GM12878 (cell line): ENCODE results near the gene HSD3B2. TPM values are rescaled to one million over a fixed set of nuclear protein-coding genes. Genes with fewer than 3 reads are reported as not detected.

Experiments
- ATAC-seq: fragments of 200-7000 bp; cut with Tn5 transposase; 3 replicates; pipeline ENCODE4 v1.9.1; 2020; ENCODE audit warnings: mild to moderate bottlenecking, moderate library complexity
- BruUV-seq: library from RNA; stranded (reverse); fragments of 400-500 nt; replicated peaks from 2 replicates; lab custom pipeline; 2021; lab: Mats Ljungman, UMichigan
- CTCF ChIA-PET: fragments of 300-600 bp; sonication (Branson Sonifier 250); formaldehyde crosslinking; extraction: SDS; loops from one replicate; lab custom pipeline; 2021; ENCODE audit warnings: inconsistent platforms; lab: Yijun Ruan, JAX
- POLR2A ChIA-PET: fragments of 350-600 bp; formaldehyde crosslinking; extraction: SDS; loops from one replicate; lab custom pipeline; 2021; ENCODE audit warnings: inconsistent platforms; lab: Charles Lee
- RAD21 ChIA-PET: fragments of 300-600 bp; sonication (Branson Sonifier 250); formaldehyde crosslinking; loops from one replicate; lab custom pipeline; 2023; ENCODE audit warnings: antibody characterized with exemption; ENCODE audit not compliant: unreplicated experiment; lab: Charles Lee
- SMC1A ChIA-PET: fragments of 300-600 bp; sonication (Branson Sonifier 250); formaldehyde crosslinking; loops from one replicate; lab custom pipeline; 2023; ENCODE audit not compliant: unreplicated experiment, uncharacterized antibody; lab: Charles Lee
- DNase-seq: peaks from one replicate; pipeline ENCODE4 v3.0.0-alpha.2; 2011; ENCODE audit warnings: low read depth, low spot score
- FAIRE-seq: peaks from 3 replicates; lab custom pipeline; 2011; peaks lifted over from hg19 to GRCh38; lab: Jason Lieb, UNC
- H2AFZ ChIP-seq: 2 replicates; pipeline ENCODE4 v1.6.0; 2011; ENCODE audit warnings: low read depth, low read length, control low read depth; ENCODE audit not compliant: control insufficient read depth
- H3K27ac ChIP-seq: 2 replicates; pipeline ENCODE4 v1.5.1; 2011; ENCODE audit warnings: control low read depth; ENCODE audit not compliant: control insufficient read depth, insufficient read depth
- H3K27me3 ChIP-seq, 2 experiments: replicated peaks in 1 of 2; 2 replicates each; pipeline versions ENCODE4 v1.6.0 to v1.6.1; 2011; ENCODE audit warnings: low read length in 1 of 2; ENCODE audit not compliant: control insufficient read depth in 2 of 2, insufficient read depth in 2 of 2
- H3K36me3 ChIP-seq, 2 experiments: 2 replicates each; pipeline ENCODE4 v1.5.1; 2011; ENCODE audit warnings: low read length in 1 of 2; ENCODE audit not compliant: control insufficient read depth in 2 of 2, insufficient read depth in 2 of 2
- H3K4me1 ChIP-seq: 2 replicates; pipeline ENCODE4 v1.6.1; 2011; ENCODE audit warnings: mild to moderate bottlenecking, low read length, moderate library complexity, mixed read lengths; ENCODE audit not compliant: control insufficient read depth, insufficient read depth
- H3K4me2 ChIP-seq: 2 replicates; pipeline ENCODE4 v1.6.0; 2011; ENCODE audit warnings: control low read depth; ENCODE audit not compliant: control insufficient read depth, insufficient read depth
- H3K4me3 ChIP-seq: fragments of 200-600 bp; sonication (generic); 2 replicates; pipeline ENCODE4 v1.5.1; 2016
- H3K79me2 ChIP-seq: 2 replicates; pipeline ENCODE4 v1.6.0; 2011; ENCODE audit warnings: low read length; ENCODE audit not compliant: control insufficient read depth, insufficient read depth
- H3K9ac ChIP-seq: 2 replicates; pipeline ENCODE4 v1.8.0; 2011; ENCODE audit warnings: low read length, control low read depth, mixed read lengths; ENCODE audit not compliant: control insufficient read depth, insufficient read depth
- H3K9me3 ChIP-seq: replicated peaks from 3 replicates; pipeline ENCODE4 v1.5.1; 2011; ENCODE audit warnings: mild to moderate bottlenecking, low read length; ENCODE audit not compliant: control insufficient read depth, insufficient read depth
- H4K20me1 ChIP-seq: 2 replicates; pipeline ENCODE4 v1.6.0; 2011; ENCODE audit not compliant: control insufficient read depth, insufficient read depth
- CHD1 ChIP-seq: IDR thresholded peaks from 2 replicates; pipeline ENCODE4 v1.6.1; 2012; ENCODE audit warnings: low read depth, low read length, improper control_type of control experiment
- IRF4 ChIP-seq: IDR thresholded peaks from 2 replicates; pipeline ENCODE4 v1.6.1; 2011; ENCODE audit warnings: low read depth, low read length
- RAD21 ChIP-seq: IDR thresholded peaks from 2 replicates; pipeline ENCODE4 v1.6.1; 2011; ENCODE audit warnings: mild to moderate bottlenecking, low read depth, low read length, moderate library complexity; ENCODE audit not compliant: insufficient read depth
- SMC3 ChIP-seq: IDR thresholded peaks from 2 replicates; pipeline ENCODE4 v1.6.1; 2011; ENCODE audit warnings: low read length, improper control_type of control experiment, borderline replicate concordance
- ZZZ3 ChIP-seq: IDR thresholded peaks from 2 replicates; pipeline ENCODE4 v1.6.1; 2011; ENCODE audit warnings: low read depth; ENCODE audit not compliant: control insufficient read depth, insufficient read length
- WGBS: methylation state at CpG from one replicate; pipeline ENCODE4 v1.1.6; 2016; ENCODE audit warnings: low lambda C conversion rate; ENCODE audit not compliant: insufficient replicate concordance, insufficient coverage; ENCODE audit errors: missing lambda C conversion rate; 5-methylcytosine and 5-hydroxymethylcytosine counted together
- in situ Hi-C: fragments of 300-500 bp; cut with MboI; formaldehyde crosslinking; loops from 9 replicates; pipeline ENCODE4 v1.14.3; 2018; ENCODE audit warnings: mixed read lengths
- intact Hi-C: fragments of 100-400 bp; cut with micrococcal nuclease; formaldehyde crosslinking; loops from one replicate; pipeline ENCODE4 v1.14.2; 2022; ENCODE audit not compliant: unreplicated experiment
- polyA plus RNA-seq, 11 experiments: library from polyadenylated mRNA; depleted of rRNA in 4 of 11; unstranded in 6 of 11; stranded (reverse) in 5 of 11; fragments of >200 nt; fragmentation: Nextera tagmentation in 4 of 11; fragmentation: Illumina TruSeq in 1 of 11; extraction: Ambion mirVana in 4 of 11; extraction: Trizol in 1 of 11; gene quantifications; 1 replicate in 1 of 11; 2 replicates in 10 of 11; pipeline versions ENCODE4 v1.2.1 to v1.2.3, GENCODE V29; 2011 to 2016; ENCODE audit warnings: inconsistent platforms in 2 of 11, missing spikeins in 2 of 11, low read depth in 1 of 11
- total RNA-seq, 4 experiments: library from RNA; depleted of rRNA in 3 of 4; stranded (reverse); fragments of >200 nt in 3 of 4; fragmentation: Illumina TruSeq in 1 of 4; extraction: Trizol in 1 of 4; gene quantifications; 2 replicates each; pipeline versions ENCODE4 v1.2.1 to v1.2.3, GENCODE V29; 2013 to 2021
- TF ChIP-seq, protein P1 (sequence below), 3 experiments: IDR thresholded peaks in 2 of 3; conservative IDR thresholded peaks in 1 of 3; 2 replicates each; pipeline ENCODE4 v1.5.1; 2011; ENCODE audit warnings: low read depth in 3 of 3, low read length in 3 of 3, mild to moderate bottlenecking in 3 of 3, control low read depth in 2 of 3, moderate library complexity in 2 of 3, inconsistent platforms in 1 of 3, mixed read lengths in 1 of 3; ENCODE audit not compliant: control insufficient read depth in 2 of 3, insufficient read depth in 1 of 3; ENCODE audit errors: extremely low read depth in 1 of 3
- TF ChIP-seq, protein P2 (sequence below): fragments of 450-650 bp; IDR thresholded peaks from 2 replicates; pipeline ENCODE4 v1.6.1; 2017; ENCODE audit warnings: antibody characterized with exemption, mild to moderate bottlenecking, moderate library complexity

The HSD3B2 gene
- total and polyA plus RNA-seq, 10 of the 15 experiments (the other 5 are each of a cell fraction or from before 2014, with no cell fraction given) = 0.56 TPM; not detected in 9

DNA sequence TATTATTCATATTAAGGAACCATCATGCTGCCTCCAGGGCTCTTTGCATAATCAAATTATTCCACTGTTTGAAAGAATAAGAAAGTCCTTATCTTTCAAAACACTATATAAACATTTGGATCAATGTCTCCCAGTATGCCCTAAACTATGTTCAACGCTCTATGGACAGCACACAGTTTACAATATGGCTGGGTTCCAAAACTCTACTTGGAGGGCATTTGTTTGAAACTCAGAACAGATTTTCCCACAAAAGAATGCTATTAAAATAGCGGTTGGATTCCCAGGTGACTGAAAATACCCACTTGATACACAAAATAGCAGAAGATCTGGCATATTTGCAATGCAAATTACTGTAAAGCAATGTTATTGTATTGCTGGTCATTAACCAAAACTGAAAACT lies 43.1 kb upstream of the HSD3B2 start:
- POLR2A ChIA-PET = no interaction called here
- Histone ChIP-seq H3K4me1 (peaks cover 5% of the 10 kb centered on the region; the same call in 1 of the 2 replicates), H3K9ac (no peak overlapping the region), H3K27me3 (no peaks in the 10 kb centered on the region), H3K27ac (no peak overlapping the region), H3K79me2 (no peaks in the 10 kb centered on the region), H4K20me1 (no peaks in the 10 kb centered on the region), H3K4me3 (no peak overlapping the region), H3K36me3 (no peaks in the 10 kb centered on the region), H3K4me2 (no peak overlapping the region), H2AFZ (no peak overlapping the region), H3K9me3 (no peaks in the 10 kb centered on the region; the same call in 2 of the 3 replicates)
- RAD21 ChIA-PET = interaction anchor here (1.2 to 1.9 kb wide), 2 partner anchors 60 to 303 kb away, joined by 3 to 6 read pairs; no protein-coding TSS in a partner anchor
- SMC1A ChIA-PET = interaction anchor here (1.0 to 2.3 kb wide), 7 partner anchors 13 to 303 kb away, joined by 4 to 12 read pairs (median 6); no protein-coding TSS in a partner anchor
- TF ChIP-seq CHD1 (no peak), SMC3 (no peak), ZZZ3 (no peak)
- 43% methylated on average over 2 of the region's 2 CpGs for WGBS
- DNase-seq = no peak
- in situ Hi-C loops (loop anchor here (10.0 kb wide), 1 partner anchor 303 kb away; no protein-coding TSS in a partner anchor), intact Hi-C loops (loop anchor here (1.0 to 10.0 kb wide), 4 partner anchors 103 to 291 kb away; no protein-coding TSS in a partner anchor)
- CTCF ChIA-PET = interaction anchor here (0.5 to 1.9 kb wide), 5 partner anchors 14 to 183 kb away, joined by 3 to 10 read pairs (median 7); no protein-coding TSS in a partner anchor
- no peak for ATAC-seq
- BruUV-seq = no TSS peak
- FAIRE-seq = no peak

DNA sequence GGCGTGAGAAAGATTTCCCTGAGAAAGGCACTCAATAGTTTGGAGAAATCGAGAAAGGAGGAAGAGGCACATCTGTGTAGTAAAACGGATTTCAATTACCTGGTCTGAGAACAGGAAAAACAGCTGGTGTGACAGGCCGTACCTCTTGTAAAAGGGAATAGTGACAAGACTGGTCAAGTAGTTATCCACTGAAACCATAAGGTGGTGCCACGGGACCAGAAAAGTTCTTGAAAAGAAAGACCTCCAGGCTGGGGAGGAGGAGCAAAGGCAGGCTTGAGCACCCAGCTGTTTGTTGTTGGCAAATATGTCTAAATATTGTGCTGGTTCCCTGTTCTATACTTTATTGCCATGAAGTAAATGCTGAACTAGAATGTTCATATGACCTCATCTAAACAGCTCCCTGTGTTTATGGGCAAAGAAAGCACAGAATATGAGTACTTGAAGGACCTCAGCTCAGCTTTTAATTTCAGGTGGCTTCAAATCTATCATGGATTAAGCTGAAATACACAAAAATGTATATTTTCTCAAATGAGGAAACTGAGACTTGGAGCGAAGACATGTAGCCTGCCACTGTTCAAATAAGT lies 42.4 kb upstream of the HSD3B2 start:
- H3K9me3 ChIP-seq = no peaks in the 10 kb centered on the region; the same call in 2 of the 3 replicates
- no peaks in the 10 kb centered on the region for H3K36me3 ChIP-seq
- SMC1A ChIA-PET = interaction anchor here (0.7 to 2.3 kb wide), 24 partner anchors 8 to 363 kb away, joined by 3 to 12 read pairs (median 4); no protein-coding TSS in a partner anchor
- H4K20me1 ChIP-seq = no peaks in the 10 kb centered on the region
- H3K27ac ChIP-seq = no peak overlapping the region
- FAIRE-seq (peak; percentile 52), ATAC-seq (peak; percentile 83), DNase-seq (no peak)
- peak overlapping the region; percentile 66; the same call in 1 of the 2 replicates for H2AFZ ChIP-seq
- no peak overlapping the region for H3K9ac ChIP-seq
- POLR2A ChIA-PET = no interaction called here
- no TSS peak for BruUV-seq
- RAD21 ChIA-PET = interaction anchor here (0.9 to 1.9 kb wide), 16 partner anchors 16 to 303 kb away, joined by 3 to 15 read pairs (median 4); no protein-coding TSS in a partner anchor
- H3K79me2 ChIP-seq = no peaks in the 10 kb centered on the region
- H3K4me3 ChIP-seq = no peak overlapping the region
- WGBS = 14% methylated on average over 6 of the region's 6 CpGs
- CTCF ChIA-PET = interaction anchor here (0.5 to 3.5 kb wide), 28 partner anchors 8 to 371 kb away, joined by 3 to 27 read pairs (median 5); partner anchors contain the start of gene WARS2
- in situ Hi-C loops (loop anchor here (10.0 kb wide), 1 partner anchor 302 kb away; no protein-coding TSS in a partner anchor), intact Hi-C loops (loop anchor here (1.0 to 10.0 kb wide), 4 partner anchors 102 to 290 kb away; no protein-coding TSS in a partner anchor)
- H3K4me2 ChIP-seq = no peak overlapping the region
- H3K27me3 ChIP-seq = no peaks in the 10 kb centered on the region
- peaks cover 5% of the 10 kb centered on the region; the same call in 1 of the 2 replicates for H3K4me1 ChIP-seq
- TF ChIP-seq, protein P1, sequence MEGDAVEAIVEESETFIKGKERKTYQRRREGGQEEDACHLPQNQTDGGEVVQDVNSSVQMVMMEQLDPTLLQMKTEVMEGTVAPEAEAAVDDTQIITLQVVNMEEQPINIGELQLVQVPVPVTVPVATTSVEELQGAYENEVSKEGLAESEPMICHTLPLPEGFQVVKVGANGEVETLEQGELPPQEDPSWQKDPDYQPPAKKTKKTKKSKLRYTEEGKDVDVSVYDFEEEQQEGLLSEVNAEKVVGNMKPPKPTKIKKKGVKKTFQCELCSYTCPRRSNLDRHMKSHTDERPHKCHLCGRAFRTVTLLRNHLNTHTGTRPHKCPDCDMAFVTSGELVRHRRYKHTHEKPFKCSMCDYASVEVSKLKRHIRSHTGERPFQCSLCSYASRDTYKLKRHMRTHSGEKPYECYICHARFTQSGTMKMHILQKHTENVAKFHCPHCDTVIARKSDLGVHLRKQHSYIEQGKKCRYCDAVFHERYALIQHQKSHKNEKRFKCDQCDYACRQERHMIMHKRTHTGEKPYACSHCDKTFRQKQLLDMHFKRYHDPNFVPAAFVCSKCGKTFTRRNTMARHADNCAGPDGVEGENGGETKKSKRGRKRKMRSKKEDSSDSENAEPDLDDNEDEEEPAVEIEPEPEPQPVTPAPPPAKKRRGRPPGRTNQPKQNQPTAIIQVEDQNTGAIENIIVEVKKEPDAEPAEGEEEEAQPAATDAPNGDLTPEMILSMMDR (IDR thresholded peaks at IDR 0.05 in 2 of 3, conservative IDR thresholded peaks at IDR 0.05 in 1 of 3; ENCODE audit: control insufficient read depth in 2 of 3, extremely low read depth in 1 of 3, insufficient read depth in 1 of 3, low read depth in 3 of 3, low read length in 3 of 3) = peak in 2 of 3 experiments; percentile 35 to 57; a peak in 4 of 6 replicates
- TF ChIP-seq RAD21 (peak; percentile 56), IRF4 (peak; percentile 38; the same call in 1 of the 2 replicates), SMC3 (peak; percentile 46; the same call in 1 of the 2 replicates)
- TF ChIP-seq, protein P2, sequence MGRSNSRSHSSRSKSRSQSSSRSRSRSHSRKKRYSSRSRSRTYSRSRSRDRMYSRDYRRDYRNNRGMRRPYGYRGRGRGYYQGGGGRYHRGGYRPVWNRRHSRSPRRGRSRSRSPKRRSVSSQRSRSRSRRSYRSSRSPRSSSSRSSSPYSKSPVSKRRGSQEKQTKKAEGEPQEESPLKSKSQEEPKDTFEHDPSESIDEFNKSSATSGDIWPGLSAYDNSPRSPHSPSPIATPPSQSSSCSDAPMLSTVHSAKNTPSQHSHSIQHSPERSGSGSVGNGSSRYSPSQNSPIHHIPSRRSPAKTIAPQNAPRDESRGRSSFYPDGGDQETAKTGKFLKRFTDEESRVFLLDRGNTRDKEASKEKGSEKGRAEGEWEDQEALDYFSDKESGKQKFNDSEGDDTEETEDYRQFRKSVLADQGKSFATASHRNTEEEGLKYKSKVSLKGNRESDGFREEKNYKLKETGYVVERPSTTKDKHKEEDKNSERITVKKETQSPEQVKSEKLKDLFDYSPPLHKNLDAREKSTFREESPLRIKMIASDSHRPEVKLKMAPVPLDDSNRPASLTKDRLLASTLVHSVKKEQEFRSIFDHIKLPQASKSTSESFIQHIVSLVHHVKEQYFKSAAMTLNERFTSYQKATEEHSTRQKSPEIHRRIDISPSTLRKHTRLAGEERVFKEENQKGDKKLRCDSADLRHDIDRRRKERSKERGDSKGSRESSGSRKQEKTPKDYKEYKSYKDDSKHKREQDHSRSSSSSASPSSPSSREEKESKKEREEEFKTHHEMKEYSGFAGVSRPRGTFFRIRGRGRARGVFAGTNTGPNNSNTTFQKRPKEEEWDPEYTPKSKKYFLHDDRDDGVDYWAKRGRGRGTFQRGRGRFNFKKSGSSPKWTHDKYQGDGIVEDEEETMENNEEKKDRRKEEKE = no peak
